Measurements from ENCODE around the gene PRKAR2B. TPM values are rescaled to one million over a fixed set of nuclear protein-coding genes. Genes with fewer than 3 reads are reported as not detected.

Gene PRKAR2B
- total and polyA plus RNA-seq, 4 donors: 0.88 to 41.8 (median 1.6) TPM

- H3K27me3 ChIP-seq (ENCODE audit: control insufficient read depth in 4 of 4, insufficient read depth in 4 of 4, low read length in 3 of 4): no peaks in the 10 kb centered on the region
- H3K4me1 ChIP-seq (ENCODE audit: control insufficient read depth in 4 of 4, insufficient read depth in 4 of 4, low read length in 3 of 4): no peaks in the 10 kb centered on the region
- no peaks in the 10 kb centered on the region for H3K36me3 ChIP-seq (ENCODE audit: control insufficient read depth in 4 of 4, insufficient read depth in 3 of 4, low read depth in 1 of 4, low read length in 3 of 4)
- no peak for DNase-seq (ENCODE audit: low spot score)
- H3K27ac ChIP-seq (ENCODE audit: low read depth in 1 of 2, low read length in 2 of 2): no peak overlapping the region
- H3K9ac ChIP-seq (ENCODE audit: low read depth in 1 of 2, low read length in 2 of 2): no peak overlapping the region
- no peak for TF ChIP-seq EGR1 (IDR thresholded peaks at IDR 0.05; ENCODE audit: low read depth in 2 of 2)
- TF ChIP-seq RAD21 (IDR thresholded peaks at IDR 0.05): no peak
- no peak for TF ChIP-seq REST (IDR thresholded peaks at IDR 0.05)
- TF ChIP-seq HNF4G (IDR thresholded peaks at IDR 0.05): no peak
- TF ChIP-seq MAX (IDR thresholded peaks at IDR 0.05): no peak
- no peak for TF ChIP-seq HNF4A (conservative IDR thresholded peaks at IDR 0.05)
- TF ChIP-seq YY1 (IDR thresholded peaks at IDR 0.05): no peak
- TF ChIP-seq RXRA (IDR thresholded peaks at IDR 0.05): no peak
- TF ChIP-seq CTCF (IDR thresholded peaks at IDR 0.05; ENCODE audit: low read depth, low read length, missing input control): no peak
- no peak for TF ChIP-seq FOXA1 (IDR thresholded peaks at IDR 0.05)
- TF ChIP-seq JUND (IDR thresholded peaks at IDR 0.05): no peak
- no peak for TF ChIP-seq ZBTB33 (IDR thresholded peaks at IDR 0.05)
- no peak for TF ChIP-seq NR2F2 (IDR thresholded peaks at IDR 0.05)
- no peak for TF ChIP-seq ATF3 (IDR thresholded peaks at IDR 0.05)
- no peak for TF ChIP-seq FOXA2 (IDR thresholded peaks at IDR 0.05)
- no peak for TF ChIP-seq TAF1 (conservative IDR thresholded peaks at IDR 0.05)
- no peak for TF ChIP-seq SP1 (IDR thresholded peaks at IDR 0.05)
- peaks cover 0 to 3% (median 0%) of the 10 kb centered on the region in 4 donors for H3K9me3 ChIP-seq (ENCODE audit: control insufficient read depth in 4 of 4, low read length in 3 of 4)
- no peak overlapping the region for H3K4me3 ChIP-seq (ENCODE audit: low read depth in 1 of 3, low read length in 3 of 3)
These were observed 40.7 kb downstream of the PRKAR2B start for GRCh38 chr7:107085180-107085579.

- no peak overlapping the region for H3K4me3 ChIP-seq (ENCODE audit: low read depth in 1 of 3, low read length in 3 of 3)
- no peak for TF ChIP-seq FOXA2 (IDR thresholded peaks at IDR 0.05)
- TF ChIP-seq ZBTB33 (IDR thresholded peaks at IDR 0.05): no peak
- no peaks in the 10 kb centered on the region for H3K36me3 ChIP-seq (ENCODE audit: control insufficient read depth in 4 of 4, insufficient read depth in 3 of 4, low read depth in 1 of 4, low read length in 3 of 4)
- no peaks in the 10 kb centered on the region for H3K4me1 ChIP-seq (ENCODE audit: control insufficient read depth in 4 of 4, insufficient read depth in 4 of 4, low read length in 3 of 4)
- H3K27me3 ChIP-seq (ENCODE audit: control insufficient read depth in 4 of 4, insufficient read depth in 4 of 4, low read length in 3 of 4): no peaks in the 10 kb centered on the region
- H3K9ac ChIP-seq (ENCODE audit: low read depth in 1 of 2, low read length in 2 of 2): no peak overlapping the region
- DNase-seq (ENCODE audit: low spot score): no peak
- no peak overlapping the region for H3K27ac ChIP-seq (ENCODE audit: low read depth in 1 of 2, low read length in 2 of 2)
- H3K9me3 ChIP-seq (ENCODE audit: control insufficient read depth in 4 of 4, low read length in 3 of 4): peaks cover 0 to 3% (median 0%) of the 10 kb centered on the region in 4 donors
These were observed 45.1 kb downstream of the PRKAR2B start for GRCh38 chr7:107089627-107090026.
